Natural killer cell (primary cell): Measurements from ENCODE around the gene MED1. TPM values are rescaled to one million over a fixed set of nuclear protein-coding genes. Genes with fewer than 3 reads are reported as not detected.

ENCODE experiments used
- ATAC-seq, 3 donors: fragments of 150-1000 bp in 2 of 3; fragments of 200-7000 bp in 1 of 3; cut with Tn5 transposase; 1 replicate in 1 of 3; 2 replicates in 2 of 3; pipeline ENCODE4 v1.10.0; 2021; ENCODE audit warnings: mild to moderate bottlenecking in 2 of 3, moderate library complexity in 2 of 3
- DNase-seq, 2 donors: peaks; one replicate each; pipeline versions ENCODE4 v3.0.0 to v3.0.0-alpha.2; 2013 to 2021; ENCODE audit warnings: mixed read lengths in 1 of 2
- H3K27ac ChIP-seq: one replicate; pipeline ENCODE4 v1.5.1; 2013; ENCODE audit warnings: mild to moderate bottlenecking, low read length
- H3K27me3 ChIP-seq: one replicate; pipeline ENCODE4 v1.6.1; 2013; ENCODE audit warnings: low read length; ENCODE audit not compliant: control insufficient read depth, insufficient read depth
- H3K36me3 ChIP-seq: one replicate; pipeline ENCODE4 v1.6.1; 2013; ENCODE audit warnings: low read length; ENCODE audit not compliant: control insufficient read depth, insufficient read depth
- H3K4me1 ChIP-seq: one replicate; pipeline ENCODE4 v1.6.1; 2013; ENCODE audit warnings: low read length; ENCODE audit not compliant: control insufficient read depth, insufficient read depth
- H3K4me3 ChIP-seq: one replicate; pipeline ENCODE4 v1.5.1; 2013; ENCODE audit warnings: low read length
- H3K9me3 ChIP-seq: one replicate; pipeline ENCODE4 v1.6.1; 2013; ENCODE audit warnings: low read length; ENCODE audit not compliant: control insufficient read depth, insufficient read depth
- H3K27ac Mint-ChIP-seq, 2 donors: one replicate each; pipeline ENCODE4 v1.8.0; 2022; ENCODE audit warnings: mild to moderate bottlenecking in 2 of 2, mixed read lengths in 2 of 2, moderate library complexity in 1 of 2
- H3K27me3 Mint-ChIP-seq, 2 donors: one replicate each; pipeline ENCODE4 v1.8.0; 2022; ENCODE audit warnings: low read depth in 2 of 2, mixed read lengths in 2 of 2
- H3K36me3 Mint-ChIP-seq: one replicate; pipeline ENCODE4 v1.8.0; 2022; ENCODE audit warnings: mixed read lengths
- H3K4me1 Mint-ChIP-seq, 2 donors: one replicate each; pipeline ENCODE4 v1.8.0; 2022; ENCODE audit warnings: mixed read lengths in 2 of 2
- H3K4me3 Mint-ChIP-seq: one replicate; pipeline ENCODE4 v1.8.0; 2022; ENCODE audit warnings: mild to moderate bottlenecking, moderate library complexity, mixed read lengths
- H3K9me3 Mint-ChIP-seq, 2 donors: one replicate each; pipeline ENCODE4 v1.8.0; 2022; ENCODE audit warnings: mixed read lengths in 2 of 2
- CTCF ChIP-seq: fragments of 200-600 bp; IDR thresholded peaks from one replicate; pipeline ENCODE4 v1.8.0; 2022; ENCODE audit warnings: antibody characterized with exemption
- WGBS: methylation state at CpG from one replicate; pipeline ENCODE4 v1.1.7; 2013; ENCODE audit warnings: missing lambda C conversion rate; ENCODE audit not compliant: insufficient coverage; 5-methylcytosine and 5-hydroxymethylcytosine counted together
- intact Hi-C: fragments of 100-400 bp; cut with micrococcal nuclease; formaldehyde crosslinking; loops from one replicate; pipeline ENCODE4 v1.14.2; 2022
- total RNA-seq, 4 donors: library from RNA; stranded (reverse); fragments of 120-200 nt in 1 of 4; gene quantifications; one replicate each; pipeline versions ENCODE4 v1.2.3 to v1.2.4, GENCODE V29; 2013 to 2022

The MED1 gene
- total RNA-seq, 3 donors from 2014 or later (not counting 1 experiment from before 2014, with no cell fraction given), result 44.3 to 63.8 (median 53.4) TPM

GRCh38 chr17:39365872-39366271 is 85.2 kb downstream of the MED1 start:
- 89% methylated on average over 2 of the region's 5 CpGs for whole genome bisulfite sequencing
- H3K27ac ChIP-seq, result no peak overlapping the region

GRCh38 chr17:39365242-39365641 is 85.8 kb downstream of the MED1 start:
- intact Hi-C loops, result no loop called here
- Mint-ChIP-seq H3K4me3 (no peak overlapping the region), H3K27me3 (no peaks in the 10 kb centered on the region), H3K4me1 (peaks cover 6 to 22% of the 10 kb centered on the region in 2 donors), H3K27ac (no peak overlapping the region), H3K9me3 (no peaks in the 10 kb centered on the region), H3K36me3 (no peaks in the 10 kb centered on the region)
- TF ChIP-seq CTCF, result no peak
- 97% methylated on average over 4 of the region's 4 CpGs for WGBS
- DNase-seq (no peak), ATAC-seq (no peak)
- Histone ChIP-seq H3K36me3 (no peaks in the 10 kb centered on the region), H3K9me3 (no peaks in the 10 kb centered on the region), H3K4me1 (no peaks in the 10 kb centered on the region), H3K27me3 (no peaks in the 10 kb centered on the region), H3K27ac (no peak overlapping the region), H3K4me3 (no peak overlapping the region)

More at GRCh38 chr17:39365872-39366271, 85.2 kb downstream of the MED1 start:
- no peak overlapping the region for H3K4me3 Mint-ChIP-seq
- Histone ChIP-seq H3K4me3 (no peak overlapping the region), H3K36me3 (no peaks in the 10 kb centered on the region), H3K9me3 (no peaks in the 10 kb centered on the region), H3K4me1 (no peaks in the 10 kb centered on the region), H3K27me3 (no peaks in the 10 kb centered on the region)
- no peaks in the 10 kb centered on the region for H3K27me3 Mint-ChIP-seq
- H3K9me3 Mint-ChIP-seq, result no peaks in the 10 kb centered on the region
- ATAC-seq (no peak), DNase-seq (no peak)
- H3K36me3 Mint-ChIP-seq, result no peaks in the 10 kb centered on the region
- TF ChIP-seq CTCF, result no peak
- intact Hi-C loops, result no loop called here
- peak overlapping the region in 1 of 2 donors; percentile 34 for H3K27ac Mint-ChIP-seq
- H3K4me1 Mint-ChIP-seq, result peaks cover 4 to 16% of the 10 kb centered on the region in 2 donors

GRCh38 chr17:39364236-39365025 is 86.6 kb downstream of the MED1 start:
- ATAC-seq, result no peak
- H3K27ac Mint-ChIP-seq, result no peak overlapping the region
- intact Hi-C loops, result no loop called here
- H3K27me3 Mint-ChIP-seq, result no peaks in the 10 kb centered on the region
- no peaks in the 10 kb centered on the region for H3K9me3 Mint-ChIP-seq
- H3K9me3 ChIP-seq, result no peaks in the 10 kb centered on the region
- H3K27me3 ChIP-seq, result no peaks in the 10 kb centered on the region
- no peak for TF ChIP-seq CTCF
- no peak overlapping the region for H3K4me3 Mint-ChIP-seq
- 90% methylated on average over 6 of the region's 8 CpGs for WGBS
- H3K4me3 ChIP-seq, result no peak overlapping the region
- H3K36me3 ChIP-seq, result no peaks in the 10 kb centered on the region
- no peak for DNase-seq
- no peak overlapping the region for H3K27ac ChIP-seq
- H3K4me1 ChIP-seq, result no peaks in the 10 kb centered on the region
- peaks cover 6 to 27% of the 10 kb centered on the region in 2 donors for H3K4me1 Mint-ChIP-seq
- H3K36me3 Mint-ChIP-seq, result no peaks in the 10 kb centered on the region
